ENCODE data around the gene NCS1.

- TF ChIP-seq EZH2phosphoT487 (IDR thresholded peaks at IDR 0.05; ENCODE audit: insufficient read depth, low read depth) = no peak
- no peak for TF ChIP-seq EZH2 (IDR thresholded peaks at IDR 0.05; ENCODE audit: insufficient read depth, poor library complexity, severe bottlenecking)
Measured at GRCh38 chr9:130177898-130178805, 5.9 kb downstream of the NCS1 start.
